Measurements from ENCODE around the gene TAOK2.

DNA sequence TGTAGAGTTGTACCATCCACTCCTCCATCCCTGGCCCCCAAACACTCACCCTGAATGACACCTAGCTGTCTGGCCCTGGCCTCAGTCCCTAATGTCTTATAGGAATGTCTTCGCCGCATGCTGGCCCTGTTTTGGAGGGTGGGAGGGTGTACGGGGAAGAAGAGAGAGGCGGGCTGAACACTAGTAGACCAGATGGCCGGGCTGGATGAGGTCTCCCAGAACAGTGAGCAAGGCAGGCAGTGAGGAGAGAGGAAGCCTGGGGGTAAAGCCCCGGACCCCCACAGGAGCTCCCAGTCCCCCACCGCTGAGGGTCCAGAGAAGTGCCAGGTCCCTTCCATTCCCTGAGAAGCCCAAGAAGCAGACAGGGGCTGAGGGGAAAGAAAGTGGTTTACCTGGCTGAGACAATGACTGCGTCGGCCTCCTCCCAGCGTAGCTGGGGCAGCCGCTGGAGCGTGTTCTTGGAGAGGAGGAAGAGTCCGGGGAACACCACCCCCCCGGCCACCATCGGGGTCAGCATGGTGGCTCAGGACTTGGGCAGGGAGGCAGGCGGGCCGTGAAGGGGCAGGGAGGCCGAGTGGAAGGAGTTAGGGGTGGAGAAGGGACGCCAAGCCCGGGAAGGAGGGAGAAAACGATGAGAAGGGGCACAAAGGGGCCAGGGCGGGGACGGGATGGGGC, 56.5 kb downstream of the TAOK2 start:
- TF ChIP-seq, protein P1, sequence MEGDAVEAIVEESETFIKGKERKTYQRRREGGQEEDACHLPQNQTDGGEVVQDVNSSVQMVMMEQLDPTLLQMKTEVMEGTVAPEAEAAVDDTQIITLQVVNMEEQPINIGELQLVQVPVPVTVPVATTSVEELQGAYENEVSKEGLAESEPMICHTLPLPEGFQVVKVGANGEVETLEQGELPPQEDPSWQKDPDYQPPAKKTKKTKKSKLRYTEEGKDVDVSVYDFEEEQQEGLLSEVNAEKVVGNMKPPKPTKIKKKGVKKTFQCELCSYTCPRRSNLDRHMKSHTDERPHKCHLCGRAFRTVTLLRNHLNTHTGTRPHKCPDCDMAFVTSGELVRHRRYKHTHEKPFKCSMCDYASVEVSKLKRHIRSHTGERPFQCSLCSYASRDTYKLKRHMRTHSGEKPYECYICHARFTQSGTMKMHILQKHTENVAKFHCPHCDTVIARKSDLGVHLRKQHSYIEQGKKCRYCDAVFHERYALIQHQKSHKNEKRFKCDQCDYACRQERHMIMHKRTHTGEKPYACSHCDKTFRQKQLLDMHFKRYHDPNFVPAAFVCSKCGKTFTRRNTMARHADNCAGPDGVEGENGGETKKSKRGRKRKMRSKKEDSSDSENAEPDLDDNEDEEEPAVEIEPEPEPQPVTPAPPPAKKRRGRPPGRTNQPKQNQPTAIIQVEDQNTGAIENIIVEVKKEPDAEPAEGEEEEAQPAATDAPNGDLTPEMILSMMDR (IDR thresholded peaks at IDR 0.05; ENCODE audit: low read length): no peak
- no peak for TF ChIP-seq EZH2 (IDR thresholded peaks at IDR 0.05; ENCODE audit: borderline replicate concordance, low read length)

Data from OCI-LY1 (cell line).